ENCODE measurements around the gene HIVEP3. TPM values are rescaled to one million over a fixed set of nuclear protein-coding genes. Genes with fewer than 3 reads are reported as not detected.

The HIVEP3 gene
- polyA plus RNA-seq, 1 of the 3 experiments (the other 2 are of a cell fraction), result 6.4 TPM

- H3K9me3 ChIP-seq, result no peaks in the 10 kb centered on the region
- POLR2A ChIA-PET, result no interaction called here
- no peaks in the 10 kb centered on the region for H3K27me3 ChIP-seq (ENCODE audit: insufficient read depth)
- no peak overlapping the region for H3K4me3 ChIP-seq (ENCODE audit: low read depth in 2 of 2, low read length in 1 of 2)
- no peak overlapping the region for H3K27ac ChIP-seq (ENCODE audit: low read depth in 2 of 2, low read length in 1 of 2)
- H3F3A ChIP-seq (replicated peaks; ENCODE audit: insufficient read depth), result no peaks in the 10 kb centered on the region
- peaks cover 0 to 8% of the 10 kb centered on the region in 2 experiments; a peak in 1 of 4 replicates for H3K4me1 ChIP-seq (ENCODE audit: control insufficient read depth in 1 of 2, insufficient read depth in 2 of 2, low read depth in 1 of 2, low read length in 1 of 2)
- H3K79me2 ChIP-seq (ENCODE audit: insufficient read depth), result no peaks in the 10 kb centered on the region
- H2AFZ ChIP-seq (ENCODE audit: low read depth), result no peak overlapping the region
- no peaks in the 10 kb centered on the region for H3K9me2 ChIP-seq
- 94% methylated on average over 8 of the region's 8 CpGs for WGBS (ENCODE audit: low lambda C conversion rate)
- no peaks in the 10 kb centered on the region for H4K20me1 ChIP-seq (ENCODE audit: insufficient read depth)
- no peak overlapping the region for H3K9ac ChIP-seq
- CTCF ChIA-PET, result interaction anchor here (2.2 kb wide), 1 partner anchor 14 kb away, joined by 9 read pairs; no protein-coding TSS in a partner anchor
- H3K4me2 ChIP-seq, result no peak overlapping the region
- H3K36me3 ChIP-seq (replicated peaks in 1 of 2; ENCODE audit: control insufficient read depth in 1 of 2, insufficient read depth in 2 of 2, low read length in 1 of 2), result no peaks in the 10 kb centered on the region
- TF ChIP-seq USF2 (IDR thresholded peaks at IDR 0.05; ENCODE audit: borderline replicate concordance, low read depth, low read length), result no peak
- TF ChIP-seq USF1 (IDR thresholded peaks at IDR 0.05; ENCODE audit: borderline replicate concordance, low read depth), result no peak
- no peak for DNase-seq
Measured at GRCh38 chr1:41805771-41806471, 112.8 kb downstream of the HIVEP3 start.

GRCh38 chr1:41804176-41804575 lies 114.5 kb downstream of the HIVEP3 start:
- H4K20me1 ChIP-seq (ENCODE audit: insufficient read depth), result no peaks in the 10 kb centered on the region
- POLR2A ChIA-PET, result no interaction called here
- CTCF ChIA-PET, result interaction anchor here (0.8 to 2.2 kb wide), 4 partner anchors 9 to 522 kb away, joined by 3 to 9 read pairs (median 4); no protein-coding TSS in a partner anchor
- WGBS (ENCODE audit: low lambda C conversion rate), result 95% methylated on average over 5 of the region's 5 CpGs
- H2AFZ ChIP-seq (ENCODE audit: low read depth), result no peak overlapping the region
- H3K79me2 ChIP-seq (ENCODE audit: insufficient read depth), result no peaks in the 10 kb centered on the region
- no peak for TF ChIP-seq RCOR1 (IDR thresholded peaks at IDR 0.05; ENCODE audit: low read length)
- no peak for TF ChIP-seq RFX5 (IDR thresholded peaks at IDR 0.05; ENCODE audit: low read length)
- no peak for TF ChIP-seq ZBTB33 (IDR thresholded peaks at IDR 0.05; ENCODE audit: borderline replicate concordance, low read depth)
- TF ChIP-seq TAF1 (IDR thresholded peaks at IDR 0.05; ENCODE audit: borderline replicate concordance, low read depth, low read length), result no peak
- no peak for TF ChIP-seq IRF3 (IDR thresholded peaks at IDR 0.05; ENCODE audit: low read depth, low read length)
- no peak for TF ChIP-seq NRF1 (IDR thresholded peaks at IDR 0.05; ENCODE audit: low read depth, low read length)
- no peak for TF ChIP-seq USF2 (IDR thresholded peaks at IDR 0.05; ENCODE audit: borderline replicate concordance, low read depth, low read length)
- no peak for TF ChIP-seq RAD21 (IDR thresholded peaks at IDR 0.05; ENCODE audit: low read length)
- TF ChIP-seq YY1 (IDR thresholded peaks at IDR 0.05; ENCODE audit: low read depth), result no peak
- TF ChIP-seq GABPA (IDR thresholded peaks at IDR 0.05; ENCODE audit: low read depth), result no peak
- no peak for TF ChIP-seq NFIC (IDR thresholded peaks at IDR 0.05; ENCODE audit: borderline replicate concordance)
- no peak for TF ChIP-seq TCF12 (IDR thresholded peaks at IDR 0.05)
- no peak for TF ChIP-seq TEAD4 (IDR thresholded peaks at IDR 0.05; ENCODE audit: borderline replicate concordance, insufficient read depth)
- no peak for TF ChIP-seq SMC3 (IDR thresholded peaks at IDR 0.05; ENCODE audit: low read depth, low read length)
- no peak for TF ChIP-seq MXI1 (IDR thresholded peaks at IDR 0.05; ENCODE audit: low read depth, low read length)
- TF ChIP-seq FOSL2 (IDR thresholded peaks at IDR 0.05; ENCODE audit: borderline replicate concordance, low read depth), result no peak
- no peak overlapping the region for H3K4me2 ChIP-seq
- peaks cover 0 to 8% of the 10 kb centered on the region in 2 experiments; a peak in 1 of 4 replicates for H3K4me1 ChIP-seq (ENCODE audit: control insufficient read depth in 1 of 2, insufficient read depth in 2 of 2, low read depth in 1 of 2, low read length in 1 of 2)
- no peaks in the 10 kb centered on the region for H3F3A ChIP-seq (replicated peaks; ENCODE audit: insufficient read depth)
- no peak overlapping the region for H3K27ac ChIP-seq (ENCODE audit: low read depth in 2 of 2, low read length in 1 of 2)
- H3K36me3 ChIP-seq (replicated peaks in 1 of 2; ENCODE audit: control insufficient read depth in 1 of 2, insufficient read depth in 2 of 2, low read length in 1 of 2), result no peaks in the 10 kb centered on the region
- H3K9me3 ChIP-seq, result no peaks in the 10 kb centered on the region
- no peak overlapping the region for H3K4me3 ChIP-seq (ENCODE audit: low read depth in 2 of 2, low read length in 1 of 2)
- H3K9ac ChIP-seq, result no peak overlapping the region
- no peaks in the 10 kb centered on the region for H3K27me3 ChIP-seq (ENCODE audit: insufficient read depth)
- H3K9me2 ChIP-seq, result no peaks in the 10 kb centered on the region
- DNase-seq, result no peak
